ENCODE measurements around the gene R3HDM2.

The R3HDM2 gene

DNA sequence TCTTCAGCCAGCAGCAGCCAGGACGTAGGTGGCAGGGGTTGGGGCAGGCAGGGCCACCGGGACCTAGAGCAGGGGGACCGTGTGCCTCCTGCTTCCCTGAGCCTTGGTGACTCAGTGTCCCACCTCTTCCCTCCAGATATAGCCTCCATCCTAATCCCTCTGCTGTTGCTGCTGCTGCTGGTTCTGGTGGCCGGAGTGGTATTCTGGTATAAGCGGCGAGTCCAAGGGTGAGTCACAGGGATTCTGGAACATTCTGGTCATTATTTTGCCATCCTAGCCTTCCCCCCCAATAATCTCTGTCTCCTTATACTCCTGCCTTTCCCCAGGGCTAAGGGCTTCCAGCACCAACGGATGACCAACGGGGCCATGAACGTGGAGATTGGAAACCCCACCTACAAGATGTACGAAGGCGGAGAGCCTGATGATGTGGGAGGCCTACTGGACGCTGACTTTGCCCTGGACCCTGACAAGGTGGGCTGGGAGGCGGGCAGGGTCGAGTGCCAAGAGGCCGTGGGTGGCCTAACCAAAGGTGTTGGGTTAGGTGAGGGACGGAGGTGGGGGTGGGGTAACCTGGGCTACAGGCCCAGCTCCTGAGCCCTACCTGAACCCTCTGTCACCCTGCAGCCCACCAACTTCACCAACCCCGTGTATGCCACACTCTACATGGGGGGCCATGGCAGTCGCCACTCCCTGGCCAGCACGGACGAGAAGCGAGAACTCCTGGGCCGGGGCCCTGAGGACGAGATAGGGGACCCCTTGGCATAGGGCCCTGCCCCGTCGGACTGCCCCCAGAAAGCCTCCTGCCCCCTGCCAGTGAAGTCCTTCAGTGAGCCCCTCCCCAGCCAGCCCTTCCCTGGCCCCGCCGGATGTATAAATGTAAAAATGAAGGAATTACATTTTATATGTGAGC, 218.8 kb downstream of the R3HDM2 start:
- in situ Hi-C loops (cut with MboI; ENCODE audit: low pct_unique_long_range_greater_than_20kb, low sequenced_read_pairs, unreplicated experiment), result no loop called here
- TF ChIP-seq, protein P1, sequence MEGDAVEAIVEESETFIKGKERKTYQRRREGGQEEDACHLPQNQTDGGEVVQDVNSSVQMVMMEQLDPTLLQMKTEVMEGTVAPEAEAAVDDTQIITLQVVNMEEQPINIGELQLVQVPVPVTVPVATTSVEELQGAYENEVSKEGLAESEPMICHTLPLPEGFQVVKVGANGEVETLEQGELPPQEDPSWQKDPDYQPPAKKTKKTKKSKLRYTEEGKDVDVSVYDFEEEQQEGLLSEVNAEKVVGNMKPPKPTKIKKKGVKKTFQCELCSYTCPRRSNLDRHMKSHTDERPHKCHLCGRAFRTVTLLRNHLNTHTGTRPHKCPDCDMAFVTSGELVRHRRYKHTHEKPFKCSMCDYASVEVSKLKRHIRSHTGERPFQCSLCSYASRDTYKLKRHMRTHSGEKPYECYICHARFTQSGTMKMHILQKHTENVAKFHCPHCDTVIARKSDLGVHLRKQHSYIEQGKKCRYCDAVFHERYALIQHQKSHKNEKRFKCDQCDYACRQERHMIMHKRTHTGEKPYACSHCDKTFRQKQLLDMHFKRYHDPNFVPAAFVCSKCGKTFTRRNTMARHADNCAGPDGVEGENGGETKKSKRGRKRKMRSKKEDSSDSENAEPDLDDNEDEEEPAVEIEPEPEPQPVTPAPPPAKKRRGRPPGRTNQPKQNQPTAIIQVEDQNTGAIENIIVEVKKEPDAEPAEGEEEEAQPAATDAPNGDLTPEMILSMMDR (IDR thresholded peaks at IDR 0.05; ENCODE audit: extremely low read depth, insufficient read depth, missing control alignments), result no peak

DNA sequence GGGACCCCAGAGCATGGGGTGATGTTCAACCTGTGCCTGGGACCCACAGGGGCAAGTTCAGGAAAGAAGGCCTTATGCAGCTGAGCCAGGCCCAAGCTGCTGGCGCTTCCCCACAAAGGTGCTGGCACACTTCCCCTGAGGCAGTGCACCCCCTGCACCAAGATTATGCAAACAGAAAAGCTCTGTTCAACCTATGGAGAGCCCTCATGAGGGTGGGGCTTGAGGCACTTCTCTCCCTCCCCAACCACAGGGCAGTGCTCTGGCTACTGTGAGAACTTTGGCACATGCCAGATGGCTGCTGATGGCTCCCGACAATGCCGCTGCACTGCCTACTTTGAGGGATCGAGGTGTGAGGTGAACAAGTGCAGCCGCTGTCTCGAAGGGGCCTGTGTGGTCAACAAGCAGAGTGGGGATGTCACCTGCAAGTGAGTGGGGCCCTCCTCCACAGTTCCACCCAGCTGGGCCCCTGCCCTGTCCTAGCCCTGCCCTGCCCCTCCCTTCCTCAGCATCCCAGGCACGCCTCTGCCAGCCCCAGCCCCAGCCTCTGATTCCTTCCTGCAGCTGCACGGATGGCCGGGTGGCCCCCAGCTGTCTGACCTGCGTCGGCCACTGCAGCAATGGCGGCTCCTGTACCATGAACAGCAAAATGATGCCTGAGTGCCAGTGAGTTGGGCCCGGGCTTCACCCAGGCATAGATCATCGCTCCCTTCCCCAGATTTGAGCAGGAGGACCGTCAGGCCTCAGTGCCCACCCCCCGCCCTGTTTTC, 219.7 kb downstream of the R3HDM2 start:
- in situ Hi-C loops (cut with MboI; ENCODE audit: low pct_unique_long_range_greater_than_20kb, low sequenced_read_pairs, unreplicated experiment), result no loop called here
- TF ChIP-seq, protein P1 (IDR thresholded peaks at IDR 0.05; ENCODE audit: extremely low read depth, insufficient read depth, missing control alignments), result no peak

More for the DNA sequence above, 218.8 kb downstream of the R3HDM2 start:
- no peak for DNase-seq (ENCODE audit: low spot score)

DNA sequence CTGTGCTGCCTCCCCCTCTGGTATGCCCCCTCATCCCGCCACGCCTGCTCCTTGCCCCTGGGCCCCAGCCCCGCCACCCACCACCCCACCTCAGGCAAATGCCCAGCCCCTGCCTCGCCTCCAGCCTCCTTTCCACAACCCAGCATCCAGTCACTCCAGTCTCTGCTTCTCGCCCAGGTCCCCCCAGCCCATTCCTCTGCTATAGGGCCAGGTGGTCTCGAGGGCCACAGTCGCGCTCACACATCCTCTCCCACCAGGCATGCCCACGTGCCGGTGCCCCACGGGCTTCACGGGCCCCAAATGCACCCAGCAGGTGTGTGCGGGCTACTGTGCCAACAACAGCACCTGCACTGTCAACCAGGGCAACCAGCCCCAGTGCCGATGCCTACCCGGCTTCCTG, 220.4 kb downstream of the R3HDM2 start:
- TF ChIP-seq, protein P1 (IDR thresholded peaks at IDR 0.05; ENCODE audit: extremely low read depth, insufficient read depth, missing control alignments), result no peak
- in situ Hi-C loops (cut with MboI; ENCODE audit: low pct_unique_long_range_greater_than_20kb, low sequenced_read_pairs, unreplicated experiment), result no loop called here
- DNase-seq (ENCODE audit: low spot score), result no peak

More for the DNA sequence above, 219.7 kb downstream of the R3HDM2 start:
- DNase-seq (ENCODE audit: low spot score), result no peak

DNA sequence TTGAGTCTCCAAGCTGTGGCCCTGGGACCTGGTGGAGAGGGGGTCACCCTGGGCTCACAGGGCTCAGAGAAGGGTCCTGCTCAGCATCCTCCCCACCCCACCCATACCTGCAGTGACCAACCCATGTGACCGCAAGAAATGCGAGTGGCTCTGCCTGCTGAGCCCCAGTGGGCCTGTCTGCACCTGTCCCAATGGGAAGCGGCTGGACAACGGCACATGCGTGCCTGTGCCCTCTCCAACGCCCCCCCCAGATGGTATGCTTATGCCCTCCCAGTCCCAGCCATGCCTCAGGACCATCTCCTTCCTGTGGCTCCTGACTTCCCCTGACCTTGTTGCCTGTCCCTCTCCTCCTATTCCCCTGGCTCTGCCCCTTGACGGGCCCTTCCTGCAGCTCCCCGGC, 220.9 kb downstream of the R3HDM2 start:
- TF ChIP-seq, protein P1 (IDR thresholded peaks at IDR 0.05; ENCODE audit: extremely low read depth, insufficient read depth, missing control alignments), result no peak
- no peak for DNase-seq (ENCODE audit: low spot score)
- in situ Hi-C loops (cut with MboI; ENCODE audit: low pct_unique_long_range_greater_than_20kb, low sequenced_read_pairs, unreplicated experiment), result no loop called here

DNA sequence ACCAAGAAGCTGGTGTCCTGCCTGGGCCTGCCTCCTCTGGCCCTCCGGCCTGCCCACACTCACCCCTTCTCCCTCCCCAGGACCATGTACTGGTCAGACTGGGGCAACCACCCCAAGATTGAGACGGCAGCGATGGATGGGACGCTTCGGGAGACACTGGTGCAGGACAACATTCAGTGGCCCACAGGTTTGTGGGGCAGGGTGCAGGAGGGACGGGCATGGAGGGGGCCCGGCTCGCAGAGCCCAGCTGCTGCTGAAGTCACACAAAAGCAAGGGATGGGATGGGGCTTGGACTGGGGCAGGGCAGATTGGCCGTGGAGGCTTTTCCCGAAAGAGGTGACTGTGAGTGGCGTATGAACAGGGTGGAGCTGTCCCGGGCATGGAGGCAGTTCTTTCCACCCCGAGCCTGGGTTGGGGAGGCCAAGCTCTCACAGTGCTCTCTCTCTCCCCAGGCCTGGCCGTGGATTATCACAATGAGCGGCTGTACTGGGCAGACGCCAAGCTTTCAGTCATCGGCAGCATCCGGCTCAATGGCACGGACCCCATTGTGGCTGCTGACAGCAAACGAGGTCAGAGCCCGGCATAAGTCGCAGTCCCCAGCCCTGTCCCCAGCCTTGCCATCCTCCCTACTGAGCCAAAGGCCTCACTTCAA, 222.1 kb downstream of the R3HDM2 start:
- in situ Hi-C loops (cut with MboI; ENCODE audit: low pct_unique_long_range_greater_than_20kb, low sequenced_read_pairs, unreplicated experiment), result no loop called here
- no peak for DNase-seq (ENCODE audit: low spot score)
- TF ChIP-seq, protein P1 (IDR thresholded peaks at IDR 0.05; ENCODE audit: extremely low read depth, insufficient read depth, missing control alignments), result no peak
